ENCODE results near the gene UGT1A7.

UGT1A7 gene

DNA sequence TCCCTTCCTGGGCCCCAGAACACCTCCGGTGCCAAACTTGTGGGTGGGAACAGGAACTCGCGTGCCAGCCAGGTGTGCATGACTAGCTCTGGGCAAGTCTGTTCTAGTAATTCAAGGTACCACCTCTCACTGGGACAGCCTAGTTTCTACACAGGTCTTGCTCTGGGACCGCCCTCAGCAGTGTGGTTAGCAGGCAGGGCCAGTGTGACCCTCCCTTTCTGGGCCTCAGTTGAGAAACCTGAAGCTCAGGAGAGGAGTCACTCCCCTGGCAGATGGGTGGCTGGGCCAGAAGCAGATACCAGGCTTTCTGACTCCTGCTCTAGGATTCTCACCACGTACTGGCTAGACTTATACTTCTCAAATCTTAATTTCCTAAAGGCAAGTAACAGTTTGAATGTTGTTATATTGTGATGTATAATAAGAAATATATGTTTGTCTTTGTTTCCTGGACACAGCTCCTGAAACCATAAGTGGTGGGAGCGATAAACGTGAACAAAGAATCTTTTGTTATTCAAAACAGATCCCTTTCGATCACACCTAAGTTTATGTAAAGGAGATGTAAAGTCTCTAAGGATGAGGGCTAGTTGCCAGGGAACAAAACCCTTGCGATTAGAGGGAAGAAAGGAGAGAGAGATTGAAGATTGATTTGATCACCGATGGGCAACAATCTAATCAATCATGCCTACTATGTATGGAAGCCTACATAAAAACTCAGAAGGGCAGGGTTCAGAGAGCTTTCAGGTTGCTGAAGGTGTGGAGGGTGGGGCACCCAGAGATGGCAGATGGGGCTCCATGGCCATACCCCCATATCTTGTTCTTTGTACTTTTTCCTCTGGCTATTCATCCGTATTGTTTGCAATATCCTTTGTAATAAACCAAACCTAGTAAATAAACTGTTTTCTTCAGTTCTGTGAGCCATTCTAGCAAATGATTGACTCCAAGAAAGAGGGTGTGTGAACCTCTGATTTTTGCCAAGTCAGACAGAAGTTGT, 10.0 kb downstream of the UGT1A7 start:
- TF ChIP-seq, protein P1, sequence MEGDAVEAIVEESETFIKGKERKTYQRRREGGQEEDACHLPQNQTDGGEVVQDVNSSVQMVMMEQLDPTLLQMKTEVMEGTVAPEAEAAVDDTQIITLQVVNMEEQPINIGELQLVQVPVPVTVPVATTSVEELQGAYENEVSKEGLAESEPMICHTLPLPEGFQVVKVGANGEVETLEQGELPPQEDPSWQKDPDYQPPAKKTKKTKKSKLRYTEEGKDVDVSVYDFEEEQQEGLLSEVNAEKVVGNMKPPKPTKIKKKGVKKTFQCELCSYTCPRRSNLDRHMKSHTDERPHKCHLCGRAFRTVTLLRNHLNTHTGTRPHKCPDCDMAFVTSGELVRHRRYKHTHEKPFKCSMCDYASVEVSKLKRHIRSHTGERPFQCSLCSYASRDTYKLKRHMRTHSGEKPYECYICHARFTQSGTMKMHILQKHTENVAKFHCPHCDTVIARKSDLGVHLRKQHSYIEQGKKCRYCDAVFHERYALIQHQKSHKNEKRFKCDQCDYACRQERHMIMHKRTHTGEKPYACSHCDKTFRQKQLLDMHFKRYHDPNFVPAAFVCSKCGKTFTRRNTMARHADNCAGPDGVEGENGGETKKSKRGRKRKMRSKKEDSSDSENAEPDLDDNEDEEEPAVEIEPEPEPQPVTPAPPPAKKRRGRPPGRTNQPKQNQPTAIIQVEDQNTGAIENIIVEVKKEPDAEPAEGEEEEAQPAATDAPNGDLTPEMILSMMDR (IDR thresholded peaks at IDR 0.05; ENCODE audit: low read depth, low read length, missing control alignments): no peak
- in situ Hi-C loops (cut with HindIII; ENCODE audit: low pct_ligation_motif_present, low sequenced_read_pairs): no loop called here
- Histone ChIP-seq H3K27me3 (replicated peaks) (no peaks in the 10 kb centered on the region), H3K36me3 (replicated peaks) (no peaks in the 10 kb centered on the region), H3K4me3 (ENCODE audit: low read depth, low read length) (no peak overlapping the region), H3K27ac (no peak overlapping the region)
- DNase-seq: no peak

DNA sequence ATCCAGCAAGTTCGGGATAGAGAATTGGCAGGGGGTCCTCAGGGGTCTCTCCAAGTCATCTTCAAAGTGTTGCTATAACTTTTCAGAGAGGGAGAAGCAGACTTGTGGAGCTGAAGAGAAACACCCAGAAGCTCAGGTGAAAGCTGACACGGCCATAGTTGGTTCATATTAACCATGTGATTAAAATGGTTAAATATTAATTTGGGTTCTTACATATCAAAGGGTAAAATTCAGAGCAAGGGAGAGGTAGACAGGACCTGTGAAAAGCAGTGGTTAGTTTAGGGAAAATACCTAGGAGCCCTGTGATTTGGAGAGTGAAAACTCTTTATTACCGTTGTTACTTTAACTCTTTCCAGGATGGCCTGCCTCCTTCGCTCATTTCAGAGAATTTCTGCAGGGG, 10.9 kb downstream of the UGT1A7 start, which contains the start of gene UGT1A6:
UGT1A6 (plus strand) TSS at position 243 of the 400 bp plus-strand sequence; CDS start at position 358, 115 bp downstream.
- Histone ChIP-seq H3K27ac (no peak within 1 kb of the TSS), H3K36me3 (replicated peaks) (no peaks in the 10 kb centered on the region), H3K27me3 (replicated peaks) (no peaks in the 10 kb centered on the region), H3K4me3 (ENCODE audit: low read depth, low read length) (no peak within 1 kb of the TSS)
- TF ChIP-seq, protein P1 (IDR thresholded peaks at IDR 0.05; ENCODE audit: low read depth, low read length, missing control alignments): no peak
- DNase-seq: no peak
- in situ Hi-C loops (cut with HindIII; ENCODE audit: low pct_ligation_motif_present, low sequenced_read_pairs): no loop called here

DNA sequence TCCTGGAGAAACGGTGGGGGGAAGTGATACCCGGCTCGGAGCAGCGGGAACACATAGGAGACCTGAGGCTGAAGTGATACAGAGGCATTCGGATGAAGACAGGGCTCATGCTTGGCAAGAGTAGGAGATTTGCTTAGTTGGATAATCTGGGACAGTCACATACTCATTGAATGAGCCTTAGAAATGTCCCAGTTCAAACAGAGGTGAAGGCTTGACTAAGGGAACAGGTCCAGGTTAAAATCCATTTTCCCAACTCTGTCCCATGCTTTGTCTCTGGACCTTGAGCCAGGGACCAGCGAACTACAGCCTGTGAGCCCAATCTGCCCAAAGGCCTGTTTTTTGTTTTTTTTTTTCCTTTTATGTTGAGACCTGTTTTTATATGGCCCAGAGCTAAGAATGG, 12.3 kb downstream of the UGT1A7 start:
- no peaks in the 10 kb centered on the region for H3K36me3 ChIP-seq (replicated peaks)
- DNase-seq: no peak
- TF ChIP-seq, protein P1 (IDR thresholded peaks at IDR 0.05; ENCODE audit: low read depth, low read length, missing control alignments): no peak
- H3K4me3 ChIP-seq (ENCODE audit: low read depth, low read length): no peak overlapping the region
- H3K27me3 ChIP-seq (replicated peaks): no peaks in the 10 kb centered on the region
- in situ Hi-C loops (cut with HindIII; ENCODE audit: low pct_ligation_motif_present, low sequenced_read_pairs): no loop called here
- H3K27ac ChIP-seq: no peak overlapping the region

DNA sequence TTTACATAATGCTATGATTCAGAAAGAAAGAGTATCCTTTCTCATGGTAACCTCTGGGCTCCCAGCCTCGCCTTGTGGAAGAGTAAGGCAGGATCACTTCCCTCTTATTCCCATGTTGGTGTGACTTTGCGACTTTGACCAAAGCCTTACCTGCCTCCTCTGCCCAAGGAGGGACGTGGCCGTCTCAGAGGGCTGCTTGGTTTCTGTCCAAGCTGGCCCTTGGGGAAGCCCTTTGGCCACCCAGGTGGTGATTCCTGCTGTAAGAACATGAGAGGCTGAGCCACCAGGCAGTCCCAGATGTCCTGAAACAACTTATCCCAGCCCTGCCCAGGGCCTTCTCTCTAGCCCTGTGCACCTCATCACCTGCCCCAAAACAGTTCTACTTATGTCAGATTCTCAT, 17.0 kb downstream of the UGT1A7 start:
- Histone ChIP-seq H3K4me3 (ENCODE audit: low read depth, low read length) (no peak overlapping the region), H3K27ac (no peak overlapping the region), H3K36me3 (replicated peaks) (no peaks in the 10 kb centered on the region), H3K27me3 (replicated peaks) (no peaks in the 10 kb centered on the region)
- TF ChIP-seq, protein P1 (IDR thresholded peaks at IDR 0.05; ENCODE audit: low read depth, low read length, missing control alignments): no peak
- no peak for DNase-seq
- in situ Hi-C loops (cut with HindIII; ENCODE audit: low pct_ligation_motif_present, low sequenced_read_pairs): no loop called here

DNA sequence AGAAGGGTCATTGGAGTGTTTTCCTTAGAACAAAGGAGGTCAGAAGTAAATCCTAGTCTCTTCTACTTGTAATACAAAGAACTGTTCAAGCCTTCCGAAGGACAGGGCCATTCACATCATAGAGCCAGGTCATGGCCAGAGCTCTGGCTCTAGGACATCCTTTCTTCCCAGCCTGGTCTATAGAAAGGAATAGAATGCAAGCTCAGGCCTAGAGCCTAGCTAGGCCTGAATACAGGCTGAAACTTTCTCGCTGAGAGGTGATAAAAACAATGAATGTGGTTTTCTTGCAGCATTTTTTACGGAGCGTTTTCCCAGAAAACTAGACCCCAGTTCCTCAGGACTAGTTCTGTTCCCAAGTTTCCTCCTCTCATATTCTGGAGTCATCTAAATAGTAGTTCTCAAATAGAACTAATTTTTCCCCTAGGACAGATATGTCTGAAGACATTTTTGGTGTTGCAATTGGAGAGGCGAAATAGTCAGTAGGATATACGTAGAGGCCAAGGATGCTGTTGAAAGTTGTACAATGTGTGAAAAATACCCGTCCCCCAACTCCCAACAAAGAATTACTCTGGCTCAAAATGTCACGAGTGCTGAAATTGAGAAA, 17.8 kb downstream of the UGT1A7 start:
- in situ Hi-C loops (cut with HindIII; ENCODE audit: low pct_ligation_motif_present, low sequenced_read_pairs): no loop called here
- TF ChIP-seq, protein P1 (IDR thresholded peaks at IDR 0.05; ENCODE audit: low read depth, low read length, missing control alignments): no peak
- Histone ChIP-seq H3K4me3 (ENCODE audit: low read depth, low read length) (no peak overlapping the region), H3K27me3 (replicated peaks) (no peaks in the 10 kb centered on the region), H3K27ac (peak overlapping the region; percentile 53), H3K36me3 (replicated peaks) (no peaks in the 10 kb centered on the region)
- no peak for DNase-seq
